H1 (cell line): ENCODE measurements around the gene CETN2.

Experiments used
- CHD2 ChIP-seq: IDR thresholded peaks from 2 replicates; pipeline ENCODE4 v1.6.1; 2012; ENCODE audit warnings: low read length, improper control_type of control experiment
- CTCF ChIP-seq, 3 experiments: IDR thresholded peaks; 1 replicate in 2 of 3; 2 replicates in 1 of 3; pipeline versions ENCODE4 v1.5.1 to v1.6.1; 2011; ENCODE audit warnings: low read length in 3 of 3, mild to moderate bottlenecking in 3 of 3, inconsistent platforms in 2 of 3, low read depth in 1 of 3, moderate library complexity in 1 of 3; ENCODE audit not compliant: insufficient read depth in 1 of 3; ENCODE audit errors: control extremely low read depth in 1 of 3
- EZH2 ChIP-seq: fragments of 200-600 bp; sonication (generic); IDR thresholded peaks from 2 replicates; pipeline ENCODE4 v1.7.1; 2012; ENCODE audit warnings: low read depth, mild to moderate bottlenecking, moderate library complexity, low read length, inconsistent platforms; ENCODE audit not compliant: severe bottlenecking
- GABPA ChIP-seq: IDR thresholded peaks from 2 replicates; pipeline ENCODE4 v1.6.1; 2011; ENCODE audit warnings: mild to moderate bottlenecking, low read length, moderate library complexity, borderline replicate concordance; ENCODE audit not compliant: insufficient read depth
- HDAC2 ChIP-seq, 2 experiments: fragments of 300-600 bp in 1 of 2; sonication (generic) in 1 of 2; IDR thresholded peaks; 2 replicates each; pipeline ENCODE4 v1.6.1; 2011 to 2012; ENCODE audit warnings: low read depth in 2 of 2, low read length in 2 of 2, mild to moderate bottlenecking in 2 of 2, moderate library complexity in 2 of 2, borderline replicate concordance in 1 of 2, inconsistent platforms in 1 of 2
- JUND ChIP-seq: IDR thresholded peaks from 2 replicates; pipeline ENCODE4 v1.6.1; 2011; ENCODE audit warnings: mild to moderate bottlenecking, improper control_type of control experiment, low read length
- POLR2A ChIP-seq, 2 experiments: IDR thresholded peaks; 1 replicate in 1 of 2; 2 replicates in 1 of 2; pipeline ENCODE4 v1.6.1; 2011; ENCODE audit warnings: low read depth in 2 of 2, low read length in 2 of 2, mild to moderate bottlenecking in 2 of 2; ENCODE audit errors: control extremely low read depth in 1 of 2
- POLR2AphosphoS5 ChIP-seq: IDR thresholded peaks from 2 replicates; pipeline ENCODE4 v1.6.1; 2011; ENCODE audit warnings: low read depth, low read length
- RAD21 ChIP-seq, 2 experiments: IDR thresholded peaks in 1 of 2; conservative IDR thresholded peaks in 1 of 2; 2 replicates each; pipeline ENCODE4 v1.6.1; 2011; ENCODE audit warnings: low read depth in 2 of 2, low read length in 2 of 2, improper control_type of control experiment in 1 of 2, inconsistent platforms in 1 of 2, mild to moderate bottlenecking in 1 of 2, moderate library complexity in 1 of 2
- SUZ12 ChIP-seq: fragments of 200-600 bp; sonication (generic); IDR thresholded peaks from 2 replicates; pipeline ENCODE4 v1.6.1; 2012; ENCODE audit warnings: mild to moderate bottlenecking, inconsistent platforms, low read length, moderate library complexity, mixed read lengths
- TAF1 ChIP-seq: IDR thresholded peaks from 2 replicates; pipeline ENCODE4 v1.6.1; 2011; ENCODE audit warnings: mild to moderate bottlenecking, low read depth, low read length

- TF ChIP-seq HDAC2 (IDR thresholded peaks at IDR 0.05; ENCODE audit: borderline replicate concordance in 1 of 2, low read depth in 2 of 2, low read length in 2 of 2) = no peak
- no peak for TF ChIP-seq RAD21 (IDR thresholded peaks at IDR 0.05 in 1 of 2, conservative IDR thresholded peaks at IDR 0.05 in 1 of 2; ENCODE audit: low read depth in 2 of 2, low read length in 2 of 2)
- TF ChIP-seq CTCF (IDR thresholded peaks at IDR 0.05; ENCODE audit: control extremely low read depth in 1 of 3, insufficient read depth in 1 of 3, low read depth in 1 of 3, low read length in 3 of 3) = no peak
- TF ChIP-seq GABPA = no peak
- no peak for TF ChIP-seq EZH2
- TF ChIP-seq POLR2AphosphoS5 = no peak
- TF ChIP-seq POLR2A (IDR thresholded peaks at IDR 0.05; ENCODE audit: control extremely low read depth in 1 of 2, low read depth in 2 of 2, low read length in 2 of 2) = no peak
- TF ChIP-seq JUND = no peak
- no peak for TF ChIP-seq TAF1
- TF ChIP-seq CHD2 = no peak
- no peak for TF ChIP-seq SUZ12
Observed at GRCh38 chrX:152845618-152846240, 15.2 kb upstream of the CETN2 start.
